Nephron progenitor cell (in vitro differentiated cells): Measurements from ENCODE around the gene GFOD1.

ENCODE experiments used
- DNase-seq: peaks from one replicate; pipeline ENCODE4 v3.0.0; 2021
- H3K27ac Mint-ChIP-seq: 2 replicates; pipeline ENCODE4 v1.8.0; 2021; ENCODE audit warnings: mild to moderate bottlenecking, moderate library complexity, mixed read lengths
- H3K27me3 Mint-ChIP-seq: 2 replicates; pipeline ENCODE4 v1.8.0; 2021; ENCODE audit warnings: mild to moderate bottlenecking, low read depth, mixed read lengths; ENCODE audit not compliant: poor library complexity
- H3K36me3 Mint-ChIP-seq: 2 replicates; pipeline ENCODE4 v1.8.0; 2021; ENCODE audit warnings: low read depth, mixed read lengths
- H3K4me1 Mint-ChIP-seq: 2 replicates; pipeline ENCODE4 v1.8.0; 2021; ENCODE audit warnings: mixed read lengths
- H3K4me3 Mint-ChIP-seq: 2 replicates; pipeline ENCODE4 v1.8.0; 2021; ENCODE audit warnings: mild to moderate bottlenecking, moderate library complexity, mixed read lengths
- H3K9me3 Mint-ChIP-seq: 2 replicates; pipeline ENCODE4 v1.8.0; 2021; ENCODE audit warnings: mild to moderate bottlenecking, moderate library complexity, mixed read lengths
- CTCF ChIP-seq: fragments of 200-600 bp; sonication (generic); IDR thresholded peaks from 2 replicates; pipeline ENCODE4 v1.5.0; 2021; ENCODE audit warnings: antibody characterized with exemption

The GFOD1 gene

GRCh38 chr6:13412211-13412610, 75.2 kb downstream of the GFOD1 start:
- no peak for TF ChIP-seq CTCF
- Mint-ChIP-seq H3K4me3 (no peak overlapping the region), H3K36me3 (no peaks in the 10 kb centered on the region), H3K9me3 (peaks cover 3% of the 10 kb centered on the region), H3K4me1 (peaks cover 24% of the 10 kb centered on the region), H3K27ac (peak overlapping the region; percentile 73), H3K27me3 (peaks cover 7% of the 10 kb centered on the region)
- DNase-seq: no peak

- Mint-ChIP-seq H3K9me3 (peaks cover 3% of the 10 kb centered on the region), H3K4me1 (peaks cover 29% of the 10 kb centered on the region), H3K27me3 (peaks cover 7% of the 10 kb centered on the region), H3K27ac (no peak overlapping the region), H3K36me3 (no peaks in the 10 kb centered on the region), H3K4me3 (no peak overlapping the region)
- TF ChIP-seq CTCF: no peak
- no peak for DNase-seq
Observed at GRCh38 chr6:13411484-13411883, 75.9 kb downstream of the GFOD1 start.

GRCh38 chr6:13409991-13410390, 77.4 kb downstream of the GFOD1 start:
- no peak for TF ChIP-seq CTCF
- H3K4me3 Mint-ChIP-seq: no peak overlapping the region
- H3K36me3 Mint-ChIP-seq: no peaks in the 10 kb centered on the region
- no peak for DNase-seq
- peaks cover 3% of the 10 kb centered on the region for H3K9me3 Mint-ChIP-seq
- H3K27me3 Mint-ChIP-seq: peaks cover 3% of the 10 kb centered on the region
- H3K4me1 Mint-ChIP-seq: peaks cover 35% of the 10 kb centered on the region
- H3K27ac Mint-ChIP-seq: no peak overlapping the region

GRCh38 chr6:13407709-13408695, 79.4 kb downstream of the GFOD1 start:
- no peak for TF ChIP-seq CTCF
- no peaks in the 10 kb centered on the region for H3K36me3 Mint-ChIP-seq
- no peak overlapping the region for H3K27ac Mint-ChIP-seq
- no peak overlapping the region for H3K4me3 Mint-ChIP-seq
- H3K27me3 Mint-ChIP-seq: peaks cover 3% of the 10 kb centered on the region
- DNase-seq: no peak
- H3K9me3 Mint-ChIP-seq: peaks cover 3% of the 10 kb centered on the region
- peaks cover 47% of the 10 kb centered on the region for H3K4me1 Mint-ChIP-seq

GRCh38 chr6:13407368-13407708, 80.1 kb downstream of the GFOD1 start:
- Mint-ChIP-seq H3K9me3 (peaks cover 3% of the 10 kb centered on the region), H3K4me3 (no peak overlapping the region), H3K36me3 (no peaks in the 10 kb centered on the region), H3K4me1 (peaks cover 40% of the 10 kb centered on the region), H3K27ac (no peak overlapping the region), H3K27me3 (no peaks in the 10 kb centered on the region)
- DNase-seq: no peak
- no peak for TF ChIP-seq CTCF

GRCh38 chr6:13406781-13407180, 80.6 kb downstream of the GFOD1 start:
- Mint-ChIP-seq H3K36me3 (no peaks in the 10 kb centered on the region), H3K27ac (no peak overlapping the region), H3K4me1 (peaks cover 37% of the 10 kb centered on the region), H3K9me3 (peaks cover 3% of the 10 kb centered on the region), H3K27me3 (no peaks in the 10 kb centered on the region), H3K4me3 (no peak overlapping the region)
- no peak for DNase-seq
- TF ChIP-seq CTCF: no peak
